Spleen (tissue), 11 donors: ENCODE measurements around the gene STAT1. TPM values are rescaled to one million over a fixed set of nuclear protein-coding genes. Genes with fewer than 3 reads are reported as not detected.

Source experiments
- DNase-seq: peaks from one replicate; pipeline ENCODE4 v3.0.0-alpha.2; 2020
- H3K27ac ChIP-seq, 8 donors: fragments of 200-600 bp; sonication (generic) in 7 of 8; 1 replicate in 4 of 8; 2 replicates in 4 of 8; pipeline versions ENCODE4 v1.5.0 to v1.8.0; 2016 to 2021; ENCODE audit warnings: inconsistent platforms in 4 of 8, mild to moderate bottlenecking in 4 of 8, moderate library complexity in 1 of 8
- H3K27me3 ChIP-seq, 7 donors: fragments of 200-600 bp; sonication (generic) in 6 of 7; replicated peaks in 1 of 7; 1 replicate in 4 of 7; 2 replicates in 3 of 7; pipeline versions ENCODE4 v1.5.0 to v1.8.0; 2016 to 2021; ENCODE audit warnings: inconsistent platforms in 3 of 7, mild to moderate bottlenecking in 1 of 7
- H3K36me3 ChIP-seq, 6 donors: fragments of 200-600 bp; sonication (generic) in 5 of 6; 1 replicate in 4 of 6; 2 replicates in 2 of 6; pipeline versions ENCODE4 v1.5.0 to v1.8.0; 2016 to 2021; ENCODE audit warnings: inconsistent platforms in 2 of 6
- H3K4me1 ChIP-seq, 6 donors: fragments of 200-600 bp; sonication (generic) in 5 of 6; 1 replicate in 3 of 6; 2 replicates in 3 of 6; pipeline versions ENCODE4 v1.5.0 to v1.8.0; 2016 to 2021; ENCODE audit warnings: inconsistent platforms in 3 of 6
- H3K4me3 ChIP-seq, 8 donors: fragments of 200-600 bp; sonication (generic) in 7 of 8; 1 replicate in 4 of 8; 2 replicates in 4 of 8; pipeline versions ENCODE4 v1.5.0 to v1.8.0; 2016 to 2021; ENCODE audit warnings: inconsistent platforms in 4 of 8, mild to moderate bottlenecking in 4 of 8, moderate library complexity in 2 of 8
- H3K9me3 ChIP-seq, 8 donors: fragments of 200-600 bp; sonication (generic) in 7 of 8; 1 replicate in 4 of 8; 2 replicates in 4 of 8; pipeline versions ENCODE4 v1.5.0 to v1.8.0; 2016 to 2021; ENCODE audit warnings: inconsistent platforms in 4 of 8
- POLR2A ChIP-seq, 3 donors: fragments of 450-650 bp; IDR thresholded peaks; one replicate each; pipeline ENCODE4 v1.5.1; 2017; ENCODE audit warnings: antibody characterized with exemption in 3 of 3, mild to moderate bottlenecking in 1 of 3
- POLR2AphosphoS5 ChIP-seq, 3 donors: sonication (generic); formaldehyde crosslinking; IDR thresholded peaks; one replicate each; pipeline ENCODE4 v1.5.1; 2017; ENCODE audit warnings: antibody characterized with exemption in 3 of 3
- whole genome bisulfite sequencing, 5 donors: extraction: QIAGEN DNeasy Blood & Tissue Kit in 3 of 5; methylation state at CpG; one replicate each; pipeline versions ENCODE4 v1.1.5 to v1.1.7; 2013 to 2018; 5-methylcytosine and 5-hydroxymethylcytosine counted together
- intact Hi-C: fragments of 100-400 bp; cut with DNase I; formaldehyde crosslinking; loops from one replicate; pipeline ENCODE4 v1.15.0; 2023; ENCODE audit warnings: low total_unique reads
- polyA plus RNA-seq, 3 donors: library from polyadenylated mRNA; stranded (reverse); fragments of 200-250 nt; gene quantifications; one replicate each; pipeline ENCODE4 v1.2.1, GENCODE V29; 2013
- total RNA-seq, 7 donors: library from RNA; depleted of rRNA in 3 of 7; stranded (reverse); fragments of >200 nt in 3 of 7; fragmentation: NEBNext Ultra II Directional in 4 of 7; extraction: Animal tissue kit (Norgen Biotek cat#: 25700) in 4 of 7; gene quantifications; one replicate each; pipeline versions ENCODE4 v1.1.0 to v1.2.1, GENCODE V29; 2016 to 2021
- TF ChIP-seq, protein P1 (sequence below), 11 experiments: fragments of 200-600 bp in 7 of 11; fragments of 450-650 bp in 4 of 11; sonication (generic) in 4 of 11; IDR thresholded peaks in 8 of 11; conservative IDR thresholded peaks in 3 of 11; 1 replicate in 7 of 11; 2 replicates in 4 of 11; pipeline versions ENCODE4 v1.4.0 to v1.8.0; 2016 to 2021; ENCODE audit warnings: antibody characterized with exemption in 11 of 11, inconsistent platforms in 4 of 11, mild to moderate bottlenecking in 1 of 11
- donor health status: healthy with polysubstance abuse.
- donor health status: DM: no; HTN: no; CAD: no; lungs with moderate emphysema.
- donor health status: DM: no; HTN: no; CAD: no.
- donor health status: Bipolar disorder and iron deficiency.
- donor health status: healthy.
- donor health status: DM: no; HTN: no; CAD: no.
- donor health status: DM: yes; HTN: yes; CAD: no.

STAT1 gene
- total and polyA plus RNA-seq, 10 donors = 19.5 to 246 (median 119) TPM

DNA sequence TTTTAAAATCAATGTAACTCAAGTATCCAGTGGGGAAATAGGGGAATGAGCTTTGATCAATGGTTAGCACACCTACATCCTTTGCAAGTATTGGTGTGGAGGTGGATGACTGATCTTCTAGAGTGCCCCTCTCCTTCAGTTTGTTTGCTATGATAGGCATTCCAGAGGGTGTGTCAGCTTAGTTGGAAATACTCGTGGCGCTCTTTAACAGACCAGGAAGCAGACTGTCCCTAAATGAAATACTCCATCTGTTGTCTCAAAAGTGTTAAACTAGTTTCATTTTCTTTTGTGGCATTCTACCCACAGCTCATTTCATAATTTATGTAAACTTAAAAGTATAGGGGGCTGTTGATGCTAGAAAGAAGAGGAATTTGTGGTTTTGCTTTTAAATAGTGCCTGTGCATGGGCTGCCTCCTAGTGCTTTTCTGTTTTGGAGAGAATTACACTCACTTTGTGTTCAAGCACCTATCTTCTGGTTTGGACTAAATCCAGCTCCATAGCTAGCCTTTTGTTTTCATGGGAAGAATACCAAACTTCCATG is 66.2 kb downstream of the STAT1 start:
- no peak for TF ChIP-seq POLR2A (IDR thresholded peaks at IDR 0.05)
- TF ChIP-seq, protein P1, sequence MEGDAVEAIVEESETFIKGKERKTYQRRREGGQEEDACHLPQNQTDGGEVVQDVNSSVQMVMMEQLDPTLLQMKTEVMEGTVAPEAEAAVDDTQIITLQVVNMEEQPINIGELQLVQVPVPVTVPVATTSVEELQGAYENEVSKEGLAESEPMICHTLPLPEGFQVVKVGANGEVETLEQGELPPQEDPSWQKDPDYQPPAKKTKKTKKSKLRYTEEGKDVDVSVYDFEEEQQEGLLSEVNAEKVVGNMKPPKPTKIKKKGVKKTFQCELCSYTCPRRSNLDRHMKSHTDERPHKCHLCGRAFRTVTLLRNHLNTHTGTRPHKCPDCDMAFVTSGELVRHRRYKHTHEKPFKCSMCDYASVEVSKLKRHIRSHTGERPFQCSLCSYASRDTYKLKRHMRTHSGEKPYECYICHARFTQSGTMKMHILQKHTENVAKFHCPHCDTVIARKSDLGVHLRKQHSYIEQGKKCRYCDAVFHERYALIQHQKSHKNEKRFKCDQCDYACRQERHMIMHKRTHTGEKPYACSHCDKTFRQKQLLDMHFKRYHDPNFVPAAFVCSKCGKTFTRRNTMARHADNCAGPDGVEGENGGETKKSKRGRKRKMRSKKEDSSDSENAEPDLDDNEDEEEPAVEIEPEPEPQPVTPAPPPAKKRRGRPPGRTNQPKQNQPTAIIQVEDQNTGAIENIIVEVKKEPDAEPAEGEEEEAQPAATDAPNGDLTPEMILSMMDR (IDR thresholded peaks at IDR 0.05 in 8 of 11, conservative IDR thresholded peaks at IDR 0.05 in 3 of 11) = peak in 2 of 11 experiments; percentile 10 to 28
- 0 to 14% (median 7%) methylated on average over 2 of the region's 2 CpGs for WGBS, 5 donors
- Histone ChIP-seq H3K27me3 (no peaks in the 10 kb centered on the region), H3K36me3 (no peaks in the 10 kb centered on the region), H3K4me3 (no peak overlapping the region), H3K27ac (peak overlapping the region in 7 of 8 donors; percentile 31 to 56 (median 49)), H3K4me1 (peaks cover 12 to 27% (median 21%) of the 10 kb centered on the region in 6 donors), H3K9me3 (no peaks in the 10 kb centered on the region)
- DNase-seq = no peak
- intact Hi-C loops = no loop called here

DNA sequence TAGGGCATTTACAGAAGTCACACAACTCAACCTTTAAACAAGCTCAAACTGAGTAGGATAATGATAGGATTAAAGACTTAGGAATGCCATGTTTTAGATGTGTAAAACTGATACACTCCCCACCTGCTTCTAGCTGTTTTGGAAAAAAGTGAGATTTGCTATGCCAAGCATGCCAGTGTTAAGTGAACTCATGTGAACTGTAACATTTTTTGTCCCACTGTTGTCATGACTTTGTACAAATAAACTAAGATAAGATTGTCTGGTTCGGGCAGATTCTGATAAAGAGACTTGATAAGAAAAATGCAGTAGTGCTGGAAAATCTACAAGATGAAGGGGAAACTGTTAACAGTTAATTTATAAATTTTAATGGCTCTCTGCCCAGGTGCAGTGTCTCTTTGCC is 66.8 kb downstream of the STAT1 start:
- no peaks in the 10 kb centered on the region for H3K9me3 ChIP-seq
- no peaks in the 10 kb centered on the region for H3K36me3 ChIP-seq
- no peaks in the 10 kb centered on the region for H3K27me3 ChIP-seq
- H3K27ac ChIP-seq = peak overlapping the region in 7 of 8 donors; percentile 31 to 56 (median 49)
- DNase-seq = no peak
- intact Hi-C loops = no loop called here
- WGBS, 5 donors = 20 to 25% (median 24%) methylated on average over 1 of the region's 1 CpG
- TF ChIP-seq POLR2AphosphoS5 (IDR thresholded peaks at IDR 0.05) (no peak), POLR2A (IDR thresholded peaks at IDR 0.05) (no peak)
- TF ChIP-seq, protein P1 (IDR thresholded peaks at IDR 0.05 in 8 of 11, conservative IDR thresholded peaks at IDR 0.05 in 3 of 11) = no peak
- H3K4me3 ChIP-seq = no peak overlapping the region
- H3K4me1 ChIP-seq = peaks cover 12 to 27% (median 21%) of the 10 kb centered on the region in 6 donors

DNA sequence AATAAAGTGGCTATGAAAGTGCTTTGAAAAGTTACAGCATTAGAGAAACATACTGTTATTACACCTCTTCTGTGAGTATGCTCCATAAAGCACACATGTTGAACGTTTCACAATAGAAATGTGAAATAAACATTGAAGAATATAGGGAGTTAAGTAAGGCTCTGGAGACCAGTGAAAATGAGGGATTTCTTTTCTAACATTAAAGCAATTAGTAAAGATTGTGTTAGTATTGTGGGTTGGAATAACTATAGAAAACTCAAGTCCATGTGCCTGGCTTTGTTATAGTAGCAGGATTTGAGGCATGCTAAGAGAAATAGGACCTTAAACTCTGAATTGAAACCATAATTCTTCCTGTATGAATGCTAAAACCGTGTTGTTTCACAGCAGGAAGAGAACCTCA is 70.3 kb downstream of the STAT1 start:
- Histone ChIP-seq H3K4me1 (peaks cover 16 to 39% (median 25%) of the 10 kb centered on the region in 6 donors), H3K9me3 (no peaks in the 10 kb centered on the region), H3K36me3 (no peaks in the 10 kb centered on the region), H3K27me3 (no peaks in the 10 kb centered on the region), H3K27ac (no peak overlapping the region), H3K4me3 (no peak overlapping the region)
- DNase-seq = no peak
- intact Hi-C loops = no loop called here
- WGBS, 5 donors = 52 to 72% (median 64%) methylated on average over 2 of the region's 2 CpGs
- TF ChIP-seq, protein P1 (IDR thresholded peaks at IDR 0.05 in 8 of 11, conservative IDR thresholded peaks at IDR 0.05 in 3 of 11) = no peak
- TF ChIP-seq POLR2AphosphoS5 (IDR thresholded peaks at IDR 0.05) (no peak), POLR2A (IDR thresholded peaks at IDR 0.05) (no peak)

DNA sequence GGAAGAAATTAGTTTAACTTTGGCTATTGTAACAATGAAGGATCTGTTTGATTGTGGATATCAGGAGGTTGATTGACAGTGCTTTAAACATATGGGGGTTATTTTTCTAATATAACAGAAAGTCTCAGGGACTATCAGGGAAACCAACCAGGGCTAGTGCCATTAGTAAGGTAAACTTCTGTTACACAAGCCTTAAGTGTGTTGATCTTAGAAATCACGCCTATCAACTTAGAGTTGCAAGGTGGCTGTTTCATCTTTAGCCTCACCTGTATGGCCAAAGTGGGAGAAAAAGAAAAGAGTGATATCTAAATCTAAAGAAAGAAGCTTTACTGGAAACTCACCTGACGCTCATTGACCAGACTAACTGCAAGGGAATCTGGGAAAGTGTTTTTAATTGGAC is 71.3 kb downstream of the STAT1 start:
- intact Hi-C loops = no loop called here
- DNase-seq = no peak
- no peaks in the 10 kb centered on the region for H3K36me3 ChIP-seq

More for the DNA sequence above, 71.3 kb downstream of the STAT1 start:
- H3K9me3 ChIP-seq = no peaks in the 10 kb centered on the region
- no peak overlapping the region for H3K4me3 ChIP-seq
- WGBS, 5 donors = 95 to 98% (median 96%) methylated on average over 2 of the region's 2 CpGs
- H3K27me3 ChIP-seq = no peaks in the 10 kb centered on the region
- no peak overlapping the region for H3K27ac ChIP-seq
- H3K4me1 ChIP-seq = peaks cover 8 to 36% (median 17%) of the 10 kb centered on the region in 6 donors
- TF ChIP-seq, protein P1 (IDR thresholded peaks at IDR 0.05 in 8 of 11, conservative IDR thresholded peaks at IDR 0.05 in 3 of 11) = no peak
- TF ChIP-seq POLR2A (IDR thresholded peaks at IDR 0.05) (no peak), POLR2AphosphoS5 (IDR thresholded peaks at IDR 0.05) (no peak)
